HEK293 (cell line): ENCODE results near the gene C16orf92.

Source experiments
- GLI2 ChIP-seq: fragments of 450-650 bp; formaldehyde crosslinking; IDR thresholded peaks from 2 replicates; pipeline ENCODE4; 2017; ENCODE audit warnings: missing biosample characterization, missing genetic modification characterization, low read depth, borderline replicate concordance
- KLF16 ChIP-seq: fragments of 450-650 bp; formaldehyde crosslinking; IDR thresholded peaks from 2 replicates; pipeline ENCODE4 v1.5.1; 2017; ENCODE audit warnings: missing biosample characterization, missing genetic modification characterization
- KLF7 ChIP-seq: fragments of 450-650 bp; formaldehyde crosslinking; IDR thresholded peaks from 2 replicates; pipeline ENCODE4 v1.5.1; 2016; ENCODE audit warnings: missing biosample characterization, missing genetic modification characterization, borderline replicate concordance
- SCRT1 ChIP-seq: fragments of 450-650 bp; formaldehyde crosslinking; IDR thresholded peaks from 2 replicates; pipeline ENCODE4 v1.5.1; 2016; ENCODE audit warnings: missing biosample characterization, missing genetic modification characterization, borderline replicate concordance
- ZBTB48 ChIP-seq: fragments of 450-650 bp; formaldehyde crosslinking; IDR thresholded peaks from 2 replicates; pipeline ENCODE4 v1.5.1; 2016; ENCODE audit warnings: missing biosample characterization, missing genetic modification characterization
- ZBTB7A ChIP-seq: fragments of 450-650 bp; formaldehyde crosslinking; IDR thresholded peaks from 2 replicates; pipeline ENCODE4 v1.5.1; 2016; ENCODE audit warnings: low read depth, missing biosample characterization, missing genetic modification characterization
- ZEB2 ChIP-seq: fragments of 450-650 bp; formaldehyde crosslinking; IDR thresholded peaks from 2 replicates; pipeline ENCODE4 v1.5.1; 2016; ENCODE audit warnings: missing biosample characterization, missing genetic modification characterization
- ZFHX2 ChIP-seq: fragments of 450-650 bp; formaldehyde crosslinking; conservative IDR thresholded peaks from 2 replicates; pipeline ENCODE4 v1.5.1; 2016; ENCODE audit warnings: missing biosample characterization, missing genetic modification characterization
- ZFP69B ChIP-seq: fragments of 450-650 bp; formaldehyde crosslinking; IDR thresholded peaks from 2 replicates; pipeline ENCODE4 v1.5.1; 2016; ENCODE audit warnings: missing biosample characterization, missing genetic modification characterization
- ZNF121 ChIP-seq: fragments of 450-650 bp; formaldehyde crosslinking; IDR thresholded peaks from 2 replicates; pipeline ENCODE4 v1.5.1; 2016; ENCODE audit warnings: missing biosample characterization, missing genetic modification characterization
- ZNF133 ChIP-seq: fragments of 450-650 bp; formaldehyde crosslinking; IDR thresholded peaks from 2 replicates; pipeline ENCODE4 v1.5.1; 2016; ENCODE audit warnings: missing biosample characterization, missing genetic modification characterization
- ZNF175 ChIP-seq: fragments of 450-650 bp; formaldehyde crosslinking; IDR thresholded peaks from 2 replicates; pipeline ENCODE4 v1.5.1; 2016; ENCODE audit warnings: missing biosample characterization, missing genetic modification characterization
- ZNF184 ChIP-seq: fragments of 450-650 bp; IDR thresholded peaks from 2 replicates; pipeline ENCODE4 v1.5.1; 2018; ENCODE audit warnings: missing biosample characterization, mild to moderate bottlenecking, missing genetic modification characterization
- ZNF19 ChIP-seq: fragments of 450-650 bp; formaldehyde crosslinking; IDR thresholded peaks from 2 replicates; pipeline ENCODE4; 2016; ENCODE audit warnings: missing biosample characterization, missing genetic modification characterization, low read depth
- ZNF214 ChIP-seq: fragments of 450-650 bp; formaldehyde crosslinking; IDR thresholded peaks from 2 replicates; pipeline ENCODE4 v1.5.1; 2017; ENCODE audit warnings: missing biosample characterization, mild to moderate bottlenecking, missing genetic modification characterization, borderline replicate concordance
- ZNF292 ChIP-seq: fragments of 450-650 bp; formaldehyde crosslinking; IDR thresholded peaks from 2 replicates; pipeline ENCODE4 v1.5.1; 2016; ENCODE audit warnings: low read depth, missing biosample characterization, missing genetic modification characterization, borderline replicate concordance
- ZNF311 ChIP-seq: fragments of 450-650 bp; formaldehyde crosslinking; IDR thresholded peaks from 2 replicates; pipeline ENCODE4 v1.5.1; 2017; ENCODE audit warnings: missing biosample characterization, missing genetic modification characterization, borderline replicate concordance
- ZNF398 ChIP-seq: fragments of 450-650 bp; formaldehyde crosslinking; IDR thresholded peaks from 2 replicates; pipeline ENCODE4 v1.5.1; 2017; ENCODE audit warnings: missing biosample characterization, missing genetic modification characterization
- ZNF433 ChIP-seq: fragments of 450-650 bp; formaldehyde crosslinking; IDR thresholded peaks from 2 replicates; pipeline ENCODE4 v1.5.1; 2016; ENCODE audit warnings: missing biosample characterization, missing genetic modification characterization, low read depth
- ZNF629 ChIP-seq: fragments of 450-650 bp; formaldehyde crosslinking; IDR thresholded peaks from 2 replicates; pipeline ENCODE4 v1.5.1; 2017; ENCODE audit warnings: missing biosample characterization, missing genetic modification characterization
- ZNF785 ChIP-seq: fragments of 450-650 bp; formaldehyde crosslinking; IDR thresholded peaks from 2 replicates; pipeline ENCODE4 v1.5.1; 2016; ENCODE audit warnings: missing biosample characterization, missing genetic modification characterization
- ZNF792 ChIP-seq: fragments of 450-650 bp; formaldehyde crosslinking; IDR thresholded peaks from 2 replicates; pipeline ENCODE4 v1.5.1; 2016; ENCODE audit warnings: missing biosample characterization, missing genetic modification characterization
- ZNF837 ChIP-seq: fragments of 450-650 bp; formaldehyde crosslinking; IDR thresholded peaks from 2 replicates; pipeline ENCODE4 v1.5.1; 2016; ENCODE audit warnings: missing biosample characterization, missing genetic modification characterization
- ZSCAN5A ChIP-seq: fragments of 450-650 bp; formaldehyde crosslinking; IDR thresholded peaks from 2 replicates; pipeline ENCODE4 v1.5.1; 2016; ENCODE audit warnings: missing biosample characterization, missing genetic modification characterization
- TF ChIP-seq, protein P1 (sequence below): fragments of 450-650 bp; formaldehyde crosslinking; IDR thresholded peaks from 2 replicates; pipeline ENCODE4 v1.5.1; 2016; ENCODE audit warnings: missing biosample characterization, missing genetic modification characterization

The C16orf92 gene

DNA sequence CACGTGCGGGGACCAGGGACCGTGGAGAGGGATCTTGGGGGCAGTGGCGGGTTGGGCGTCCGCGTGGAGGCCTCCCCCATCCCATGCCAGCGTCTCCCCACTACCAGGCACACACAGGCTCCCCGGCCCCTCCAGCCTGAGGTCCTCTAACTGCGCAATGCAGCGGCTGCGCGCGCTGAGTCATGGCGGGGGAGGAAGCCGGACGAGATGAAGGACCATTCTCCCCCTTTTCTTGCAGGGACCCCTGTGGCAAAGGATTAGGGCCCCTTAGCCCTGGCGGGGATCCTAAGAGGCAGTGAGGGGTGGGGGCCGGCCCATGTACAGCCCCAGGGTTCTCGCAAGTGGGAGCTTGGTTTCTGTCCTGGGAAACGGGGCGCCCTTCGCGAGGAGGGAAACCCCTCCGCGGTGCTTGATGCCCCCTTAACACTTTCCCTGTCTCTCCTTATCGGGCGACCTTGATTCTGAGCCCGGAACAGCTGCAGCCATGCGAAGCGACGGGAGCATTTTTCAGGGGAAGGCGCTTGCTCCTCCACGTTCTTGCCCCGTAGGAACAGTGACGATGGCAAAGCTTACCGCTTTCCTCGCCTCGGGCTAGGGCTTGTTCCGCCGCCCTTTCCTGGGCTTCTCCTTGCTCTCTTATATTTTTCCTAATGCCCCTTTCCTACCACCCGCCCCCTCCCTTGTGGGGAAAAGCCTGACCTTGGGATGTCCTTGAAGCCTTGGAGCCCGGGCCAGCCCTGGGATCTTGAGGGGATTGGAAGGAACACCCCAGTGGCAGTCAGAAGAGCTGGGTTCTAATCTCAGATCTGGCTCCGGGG, 43.2 kb downstream of the C16orf92 start (continued):
- TF ChIP-seq ZSCAN5A (peak; percentile 58; the same call in 1 of the 2 replicates), ZFHX2 (tag by site-specific recombination) (peak; percentile 59), ZNF121 (tag by site-specific recombination) (no peak), ZNF792 (no peak), KLF16 (tag by site-specific recombination) (peak; percentile 44; the same call in 1 of the 2 replicates), KLF7 (tag by site-specific recombination) (peak; percentile 35; the same call in 1 of the 2 replicates), ZNF629 (no peak), ZNF19 (tag by site-specific recombination) (no peak), ZNF837 (0 out of 2 replicates have a peak, but pooled peaks have one; percentile 85), ZNF785 (tag by site-specific recombination) (0 out of 2 replicates have a peak, but pooled peaks have one; percentile 76), ZNF175 (tag by site-specific recombination) (no peak), ZFP69B (tag by site-specific recombination) (peak; percentile 73; the same call in 1 of the 2 replicates), SCRT1 (tag by site-specific recombination) (no peak), GLI2 (tag by site-specific recombination) (no peak), ZNF184 (tag by site-specific recombination) (no peak), ZNF398 (tag by site-specific recombination) (peak; percentile 26), ZEB2 (tag by site-specific recombination) (no peak), ZBTB7A (tag by site-specific recombination) (peak; percentile 47; the same call in 1 of the 2 replicates), ZNF433 (no peak), ZBTB48 (peak; percentile 88), ZNF133 (tag by site-specific recombination) (no peak), ZNF292 (no peak), ZNF311 (tag by site-specific recombination) (no peak), ZNF214 (tag by site-specific recombination) (no peak)
- TF ChIP-seq, protein P1, sequence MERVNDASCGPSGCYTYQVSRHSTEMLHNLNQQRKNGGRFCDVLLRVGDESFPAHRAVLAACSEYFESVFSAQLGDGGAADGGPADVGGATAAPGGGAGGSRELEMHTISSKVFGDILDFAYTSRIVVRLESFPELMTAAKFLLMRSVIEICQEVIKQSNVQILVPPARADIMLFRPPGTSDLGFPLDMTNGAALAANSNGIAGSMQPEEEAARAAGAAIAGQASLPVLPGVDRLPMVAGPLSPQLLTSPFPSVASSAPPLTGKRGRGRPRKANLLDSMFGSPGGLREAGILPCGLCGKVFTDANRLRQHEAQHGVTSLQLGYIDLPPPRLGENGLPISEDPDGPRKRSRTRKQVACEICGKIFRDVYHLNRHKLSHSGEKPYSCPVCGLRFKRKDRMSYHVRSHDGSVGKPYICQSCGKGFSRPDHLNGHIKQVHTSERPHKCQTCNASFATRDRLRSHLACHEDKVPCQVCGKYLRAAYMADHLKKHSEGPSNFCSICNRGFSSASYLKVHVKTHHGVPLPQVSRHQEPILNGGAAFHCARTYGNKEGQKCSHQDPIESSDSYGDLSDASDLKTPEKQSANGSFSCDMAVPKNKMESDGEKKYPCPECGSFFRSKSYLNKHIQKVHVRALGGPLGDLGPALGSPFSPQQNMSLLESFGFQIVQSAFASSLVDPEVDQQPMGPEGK (tag by site-specific recombination): no peak
- TF ChIP-seq, all 188 proteins: peak for 30
